Inflammatory macrophage treated with lipopolysaccharide for 4 hours (primary cell): Measurements from ENCODE around the gene ITGBL1.

Source experiments
- DNase-seq: peaks from one replicate; pipeline ENCODE4 v3.0.0-alpha.2; 2020

ITGBL1 gene

DNA sequence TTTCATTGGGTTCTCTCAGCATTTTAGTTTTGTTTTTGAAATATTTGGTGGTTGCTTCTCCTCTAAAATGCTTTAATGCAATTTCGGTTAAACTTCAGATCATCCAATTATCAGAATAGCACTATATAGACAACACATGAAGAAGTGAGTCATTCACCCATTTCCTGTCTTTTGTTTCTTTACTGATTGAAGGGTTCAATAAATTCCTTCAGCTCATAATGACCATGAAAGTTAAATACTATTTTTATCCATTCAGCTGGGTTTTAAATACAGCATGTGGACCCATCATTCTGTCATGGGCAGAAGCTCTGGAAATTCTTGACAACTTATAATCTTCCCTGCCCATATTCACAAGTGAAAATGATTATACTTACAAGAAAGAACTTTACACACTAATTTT is 187.2 kb downstream of the ITGBL1 start:
- DNase-seq: no peak

DNA sequence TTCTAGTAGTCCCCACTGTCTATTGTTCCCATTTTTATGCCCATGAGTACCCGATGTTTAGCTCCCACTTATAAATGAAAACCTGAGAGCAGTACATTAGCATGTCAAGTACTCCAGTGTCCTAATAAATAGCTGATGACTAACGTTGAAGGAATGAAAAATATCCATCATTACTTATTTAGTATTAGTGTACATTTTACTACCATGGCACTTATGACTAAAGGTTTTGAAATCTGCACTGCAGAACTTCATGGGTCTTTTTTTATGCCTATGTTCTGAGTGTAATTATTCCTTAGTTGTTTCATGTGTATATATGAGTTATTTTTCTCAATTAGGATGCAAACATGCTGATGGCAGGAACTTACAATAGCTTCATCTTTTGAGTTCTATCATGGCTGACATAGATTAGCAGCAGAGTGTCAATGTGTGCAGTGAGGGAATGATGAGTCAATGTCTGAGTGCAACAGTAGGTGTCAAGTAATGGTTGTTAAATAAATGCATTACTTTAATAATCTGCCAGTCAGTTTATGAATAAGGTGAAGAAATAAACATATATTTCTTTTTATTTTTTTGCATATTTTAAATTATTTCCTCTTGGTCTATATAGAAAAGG is 188.4 kb downstream of the ITGBL1 start:
- DNase-seq: no peak

DNA sequence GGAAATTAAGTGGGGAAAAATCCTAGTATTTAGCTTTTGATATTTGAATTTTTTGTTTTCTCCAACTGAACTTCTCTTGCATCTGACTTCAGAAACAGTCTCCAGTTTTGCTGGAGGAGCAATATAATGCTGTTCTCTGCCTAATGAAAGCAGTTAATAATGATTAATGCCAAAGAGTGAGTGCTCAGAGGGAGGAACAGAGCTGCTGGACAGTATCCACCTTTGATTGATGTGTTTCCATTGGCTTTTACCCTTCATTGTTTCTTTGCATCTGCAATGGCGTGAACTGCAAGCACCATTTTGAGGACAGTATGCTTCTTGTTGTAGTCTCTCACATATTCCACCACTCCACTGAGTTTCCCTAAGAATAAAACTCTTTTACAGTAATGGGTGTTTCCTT is 193.4 kb downstream of the ITGBL1 start:
- DNase-seq: no peak

DNA sequence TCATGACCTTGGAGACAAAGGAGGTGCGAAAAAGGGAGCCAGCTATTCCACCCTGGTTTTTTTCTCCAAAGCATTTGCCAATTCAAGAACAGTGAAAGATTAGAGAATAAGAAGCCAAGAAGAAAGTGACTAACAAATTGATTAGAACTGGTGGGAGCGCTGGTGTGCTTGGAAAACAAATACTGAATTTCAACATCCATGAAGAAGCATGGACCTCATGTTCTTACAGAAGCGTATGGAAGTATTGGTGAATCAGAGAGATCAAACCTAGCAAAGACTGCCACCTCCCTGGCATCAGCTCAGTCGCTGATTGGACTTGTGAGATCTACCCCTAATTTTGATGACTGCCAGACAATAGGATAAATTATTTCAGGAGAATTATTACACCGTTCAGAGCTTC is 195.3 kb downstream of the ITGBL1 start:
- DNase-seq: no peak

DNA sequence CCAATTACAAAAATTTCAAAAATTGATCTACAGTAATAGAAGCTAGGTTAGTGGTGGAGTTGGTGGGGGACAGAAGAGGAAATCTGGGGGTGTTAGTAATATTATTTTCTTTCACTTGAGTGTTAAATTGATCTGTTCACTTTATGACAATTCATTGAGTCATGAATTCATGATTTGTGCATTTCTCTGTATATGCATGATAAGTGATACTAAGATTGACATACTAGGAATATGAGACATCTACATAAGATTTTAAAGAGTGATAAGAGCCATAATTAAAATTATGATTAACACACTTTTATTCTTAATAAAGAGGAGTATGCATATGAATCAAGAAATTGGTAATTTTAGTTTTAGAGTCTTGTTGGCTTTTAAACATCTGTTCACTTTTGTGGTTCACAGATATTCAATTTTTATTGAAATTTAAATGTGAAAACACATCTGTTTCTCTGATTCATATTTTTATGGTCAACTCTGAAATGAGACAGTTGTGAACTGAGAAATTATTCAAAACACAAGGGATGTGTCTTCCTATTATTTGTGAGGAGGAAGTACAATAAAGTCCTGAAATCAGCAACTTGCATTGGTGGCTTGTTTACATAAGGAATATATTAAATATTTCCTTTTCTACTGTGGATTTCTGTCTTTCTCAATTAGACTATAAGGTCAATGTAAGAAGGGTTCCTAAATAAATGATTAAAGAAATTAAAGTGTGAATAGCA is 196.5 kb downstream of the ITGBL1 start:
- DNase-seq: no peak

DNA sequence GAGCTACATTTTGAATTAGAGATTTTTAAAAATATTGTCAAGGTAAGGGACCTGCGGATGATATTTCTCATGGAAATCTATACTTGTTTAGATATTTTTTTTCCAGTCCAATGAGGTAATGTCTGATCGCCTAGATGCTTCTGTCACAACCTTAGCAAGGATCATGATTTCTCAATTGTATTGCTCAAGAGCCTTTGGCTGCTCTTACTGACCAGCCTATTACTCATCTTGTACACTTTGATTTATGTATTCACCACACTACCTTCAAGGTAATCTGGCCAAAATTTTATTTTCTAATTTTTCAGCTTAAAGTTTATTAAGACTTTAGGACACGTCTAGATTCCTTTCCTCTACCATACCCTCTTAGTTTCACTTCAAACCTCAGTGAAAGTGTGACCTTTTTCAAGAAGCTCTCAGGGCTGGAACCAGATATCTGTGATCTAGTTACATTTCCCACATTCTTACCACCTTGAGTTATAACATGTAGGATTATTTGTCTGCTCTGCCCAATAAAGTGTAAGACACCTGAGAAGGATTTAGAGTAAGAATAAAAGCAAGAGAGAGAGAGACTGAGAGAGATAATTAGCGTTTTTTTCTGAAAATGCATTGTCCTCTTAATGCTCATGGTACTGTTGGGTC is 197.1 kb downstream of the ITGBL1 start:
- peak; percentile 18 for DNase-seq

DNA sequence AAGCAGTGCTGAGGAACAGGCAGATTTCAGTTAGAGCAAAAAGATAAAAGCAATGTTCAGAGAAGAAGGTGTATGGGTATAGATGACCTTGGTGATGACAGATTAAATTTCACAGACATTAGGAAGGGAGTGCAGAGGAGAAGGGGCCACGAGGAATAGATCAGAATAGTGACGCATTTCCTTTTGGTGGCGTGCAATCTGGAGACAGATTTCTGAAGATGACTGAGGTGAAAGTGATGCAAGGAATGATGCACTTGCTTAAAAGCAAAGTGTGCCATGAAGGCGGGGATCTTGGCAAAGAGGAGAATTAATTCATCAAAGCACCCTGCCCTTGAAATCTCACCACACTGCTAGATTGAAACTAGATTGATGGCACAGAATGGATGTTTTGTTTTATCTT is 202.4 kb downstream of the ITGBL1 start:
- DNase-seq: no peak

DNA sequence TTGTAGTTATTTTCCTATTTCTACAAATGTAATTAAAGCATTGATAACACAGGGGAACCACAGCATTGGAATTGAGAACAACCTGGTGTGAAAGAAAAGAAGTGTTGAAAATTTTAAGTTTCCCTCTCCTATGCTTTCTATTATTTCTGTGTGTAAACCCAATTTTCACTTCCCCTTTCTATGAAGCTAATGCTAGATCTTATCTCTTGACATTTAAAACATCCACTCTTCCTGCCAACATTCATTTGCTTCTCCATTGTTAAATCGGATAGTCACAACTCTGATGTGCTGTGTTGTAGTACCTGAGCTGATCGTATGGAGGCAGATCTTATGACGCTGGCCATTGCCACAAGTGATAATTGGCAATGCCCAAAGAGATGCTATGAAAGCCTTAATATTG is 203.0 kb downstream of the ITGBL1 start:
- DNase-seq: no peak

DNA sequence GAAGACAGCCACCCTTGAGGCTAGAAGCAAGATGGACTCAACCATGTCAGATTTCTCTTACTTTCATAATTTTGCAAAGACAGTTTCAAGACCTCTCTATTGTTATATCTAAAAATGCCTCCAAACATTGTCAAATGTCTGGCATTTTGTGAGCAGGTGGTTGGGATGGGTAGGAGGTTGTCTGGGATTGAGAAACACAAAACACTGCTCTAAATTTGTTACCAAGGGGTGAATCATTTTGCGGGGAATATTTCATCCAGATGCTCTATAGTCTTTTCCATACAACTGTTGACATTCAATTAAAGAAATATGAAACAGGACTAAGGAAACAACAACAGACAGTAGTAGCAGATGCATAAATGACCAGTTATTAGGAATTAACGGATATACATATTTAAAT is 208.2 kb downstream of the ITGBL1 start:
- no peak for DNase-seq

DNA sequence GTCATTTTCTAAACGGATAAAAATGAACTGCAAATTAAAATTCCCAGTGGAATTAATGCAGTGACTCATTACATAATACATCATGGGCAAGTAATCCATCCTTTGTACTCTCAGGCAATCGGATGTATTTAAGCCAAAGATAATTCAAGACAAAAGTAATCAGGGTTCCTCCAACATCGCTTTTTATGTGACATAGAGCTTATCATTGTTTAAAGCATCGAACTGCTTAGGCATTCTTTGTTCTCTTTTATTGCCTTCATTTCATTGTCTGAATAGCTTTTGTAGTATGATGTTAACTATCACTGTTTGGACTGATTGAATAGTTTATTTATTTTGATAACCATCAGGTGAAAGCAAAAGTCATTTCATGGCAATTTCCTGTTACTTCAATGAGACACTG is 209.4 kb downstream of the ITGBL1 start:
- no peak for DNase-seq

DNA sequence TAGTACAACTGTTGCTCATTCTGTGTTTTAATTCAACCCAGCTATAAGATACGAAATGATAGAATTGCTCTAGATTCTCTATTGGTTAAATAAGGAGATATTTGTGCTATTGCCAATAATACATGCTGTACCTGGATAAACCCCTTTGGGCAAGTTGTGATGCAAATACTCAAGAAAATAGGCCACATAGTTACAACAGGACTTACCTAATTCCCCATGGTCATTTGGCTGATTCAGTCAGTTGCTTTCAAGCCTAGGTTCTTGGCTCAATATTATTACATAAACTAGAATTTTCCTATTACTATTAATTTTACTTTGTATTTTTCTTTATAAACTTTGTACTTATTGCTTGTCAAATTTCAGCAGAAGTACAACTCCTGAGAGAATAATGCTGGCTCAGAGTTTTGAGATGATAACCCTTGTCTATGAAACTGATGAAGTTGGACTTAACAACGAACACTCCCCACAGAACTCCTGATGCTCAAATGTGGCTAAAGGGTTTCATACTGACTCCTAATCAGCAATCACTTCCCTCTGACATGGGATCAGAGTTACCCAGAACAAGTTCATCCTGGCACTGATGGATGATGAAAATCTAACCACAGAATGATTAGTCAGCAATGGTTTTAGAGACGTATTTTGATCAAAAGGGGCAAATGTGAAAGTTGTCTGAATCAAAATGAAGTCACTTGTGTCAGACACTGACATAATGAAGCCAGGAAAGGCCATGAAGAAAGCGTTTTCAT is 221.1 kb downstream of the ITGBL1 start:
- no peak for DNase-seq

DNA sequence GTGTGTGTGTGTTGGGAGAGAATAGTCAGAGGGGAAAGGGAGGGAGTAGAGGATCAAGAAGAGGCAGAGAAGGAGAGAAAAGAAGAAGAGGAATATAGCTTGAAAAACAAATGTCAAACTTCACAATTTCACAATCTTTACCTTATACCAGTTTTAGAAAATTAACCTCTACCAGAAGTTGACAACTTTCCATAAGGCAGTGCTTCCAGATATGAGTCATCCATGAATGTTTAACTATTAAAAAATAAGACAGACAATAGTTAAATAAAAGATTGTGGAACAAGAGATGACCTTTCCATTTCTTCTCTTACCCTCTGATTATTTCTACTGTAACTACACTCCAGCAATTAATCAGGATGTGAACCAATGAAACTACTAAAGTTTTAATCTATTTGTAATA is 229.4 kb downstream of the ITGBL1 start:
- no peak for DNase-seq

DNA sequence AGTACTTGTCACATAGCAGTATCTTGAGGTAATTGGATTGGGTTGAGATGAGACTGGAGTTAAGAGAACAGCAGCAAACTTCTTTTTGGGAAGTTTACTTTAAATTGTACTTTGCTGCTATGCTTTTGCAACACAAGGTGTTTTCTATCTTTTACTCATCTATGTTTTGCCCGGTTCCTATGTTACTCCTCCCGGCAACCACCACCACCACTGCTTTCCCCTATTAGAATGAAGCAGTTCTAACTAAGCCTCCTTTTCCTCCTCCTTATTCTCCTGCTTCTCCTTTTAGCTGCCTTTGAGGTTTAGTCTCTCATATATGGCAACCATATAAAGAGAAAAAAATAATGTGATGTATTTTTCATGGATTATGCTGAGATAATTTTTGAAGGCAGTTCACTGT is 233.5 kb downstream of the ITGBL1 start:
- no peak for DNase-seq

DNA sequence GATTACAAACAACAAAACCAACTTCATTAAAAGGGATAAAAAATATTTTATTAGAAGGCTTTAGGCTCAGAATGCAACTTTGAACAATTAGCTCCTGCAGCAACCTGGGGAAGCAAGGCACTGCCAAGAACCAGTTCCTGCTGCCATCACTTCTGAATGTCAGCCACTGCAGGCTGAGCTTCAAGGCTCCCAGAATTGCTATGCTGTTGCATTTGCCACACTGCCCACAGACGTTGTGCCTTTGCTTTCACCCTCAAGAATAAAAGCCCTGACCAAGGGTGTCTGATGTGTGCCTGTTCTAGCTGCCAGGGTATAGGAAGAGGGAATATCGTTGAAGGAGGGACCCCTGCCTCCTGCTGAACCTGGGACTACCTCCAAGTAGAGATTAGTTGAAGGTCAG is 238.4 kb downstream of the ITGBL1 start:
- DNase-seq: no peak

DNA sequence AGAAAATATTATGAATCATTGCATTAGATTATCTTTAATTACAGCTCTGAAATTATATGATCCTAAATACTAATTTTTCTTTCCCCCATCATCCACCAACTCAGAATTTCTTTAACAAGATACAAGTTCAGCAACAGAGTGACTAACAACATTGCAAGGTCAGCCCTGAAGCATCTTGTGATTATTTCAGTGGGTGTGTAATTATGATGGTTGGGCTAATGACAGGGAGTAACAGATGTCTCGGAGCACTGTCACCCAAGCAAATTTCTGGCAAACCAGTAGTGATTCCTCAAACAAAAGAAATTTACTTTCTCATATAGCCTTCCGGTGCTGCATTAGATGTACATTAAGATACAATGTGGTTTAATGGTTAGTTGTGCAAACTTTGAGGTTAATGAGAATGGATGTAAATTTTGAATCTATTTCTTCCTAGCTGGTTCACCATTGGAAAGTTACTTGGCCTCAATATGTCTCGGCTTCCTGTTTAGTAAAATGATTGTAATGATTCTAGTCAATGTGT is 238.9 kb downstream of the ITGBL1 start:
- DNase-seq: no peak

DNA sequence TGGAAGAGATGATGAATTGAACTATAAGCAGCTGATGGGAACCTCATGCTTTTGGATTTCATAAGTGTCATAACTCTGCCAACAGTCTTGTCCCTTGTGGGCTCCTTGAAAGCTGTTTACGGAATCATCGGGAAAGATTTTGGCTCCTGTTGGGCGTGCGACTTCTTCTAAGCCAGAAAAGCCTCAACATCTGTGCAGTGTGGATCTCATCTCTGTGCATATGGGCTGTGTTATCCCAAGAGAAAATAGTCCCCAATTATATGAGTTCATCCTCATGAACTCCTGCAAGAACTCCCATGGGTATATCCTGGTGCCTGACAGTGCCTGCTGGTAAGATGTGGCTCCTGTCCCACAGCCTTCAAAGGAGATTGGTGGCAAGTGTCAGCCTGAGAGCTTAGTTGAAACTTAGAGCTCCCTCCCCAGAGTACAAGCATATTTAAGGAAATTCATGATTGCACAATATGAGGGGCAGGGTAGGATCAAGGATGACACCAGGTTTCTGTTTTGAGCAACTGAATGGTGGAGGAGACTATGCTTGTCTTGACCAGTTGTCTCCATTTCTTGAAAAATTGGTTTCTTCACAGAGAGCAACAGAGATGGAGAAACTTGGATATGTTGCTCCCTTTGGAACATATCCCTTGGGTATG is 243.5 kb downstream of the ITGBL1 start:
- no peak for DNase-seq

DNA sequence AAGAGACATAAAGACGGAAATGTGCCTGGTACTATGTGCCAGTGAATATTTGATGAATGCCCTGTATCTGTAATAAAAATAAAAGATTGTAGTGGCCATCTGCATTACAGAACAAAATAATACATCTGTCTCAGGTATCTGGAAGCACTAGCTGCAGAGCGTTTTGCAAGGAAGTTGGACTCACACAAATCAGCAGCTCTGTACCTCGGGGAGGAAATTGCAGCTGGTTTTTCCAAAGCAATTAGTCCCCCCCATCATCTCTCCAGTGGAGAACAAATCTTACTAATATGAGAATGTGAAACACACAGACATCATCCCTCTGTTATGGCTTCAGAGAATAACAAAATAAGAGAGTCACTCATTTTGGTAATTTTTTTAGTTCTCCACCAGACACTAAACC is 245.3 kb downstream of the ITGBL1 start:
- DNase-seq: no peak

DNA sequence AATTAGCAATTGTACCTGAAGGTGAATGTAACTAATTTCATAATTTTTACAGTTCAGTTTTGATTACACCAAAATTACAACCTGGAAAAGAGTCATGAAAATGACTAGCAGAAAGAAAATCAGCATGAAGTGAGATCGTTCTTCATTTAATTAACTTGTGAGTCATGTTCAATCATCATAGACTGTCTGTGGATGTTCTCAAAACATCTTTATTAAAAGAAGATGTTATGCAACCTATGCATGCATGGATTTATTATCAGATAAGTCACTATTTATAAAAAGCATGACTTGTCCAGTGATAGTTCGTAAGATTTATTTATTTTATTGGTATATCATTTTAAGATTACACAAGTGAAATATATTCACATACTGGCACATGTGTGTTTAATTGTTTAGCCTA is 245.9 kb downstream of the ITGBL1 start:
- DNase-seq: no peak

DNA sequence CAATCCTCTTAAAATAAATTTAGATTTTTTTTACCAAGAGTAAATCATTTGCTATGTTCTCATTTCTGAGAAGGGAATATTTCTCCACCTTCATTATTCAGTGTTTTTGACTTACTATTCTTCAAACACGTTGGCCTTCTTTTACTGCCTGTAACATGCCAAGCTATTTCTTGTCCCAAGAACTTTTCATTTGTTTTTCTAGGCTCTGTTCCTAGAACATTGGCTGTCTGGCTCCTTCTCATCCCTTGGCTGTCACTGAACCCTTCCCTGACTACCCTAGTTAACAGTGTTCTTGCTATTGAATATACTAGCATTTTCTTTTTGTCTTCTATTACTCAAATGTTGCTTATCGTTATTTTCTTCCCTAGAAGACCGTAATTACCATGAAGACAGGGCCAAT is 248.1 kb downstream of the ITGBL1 start:
- no peak for DNase-seq

DNA sequence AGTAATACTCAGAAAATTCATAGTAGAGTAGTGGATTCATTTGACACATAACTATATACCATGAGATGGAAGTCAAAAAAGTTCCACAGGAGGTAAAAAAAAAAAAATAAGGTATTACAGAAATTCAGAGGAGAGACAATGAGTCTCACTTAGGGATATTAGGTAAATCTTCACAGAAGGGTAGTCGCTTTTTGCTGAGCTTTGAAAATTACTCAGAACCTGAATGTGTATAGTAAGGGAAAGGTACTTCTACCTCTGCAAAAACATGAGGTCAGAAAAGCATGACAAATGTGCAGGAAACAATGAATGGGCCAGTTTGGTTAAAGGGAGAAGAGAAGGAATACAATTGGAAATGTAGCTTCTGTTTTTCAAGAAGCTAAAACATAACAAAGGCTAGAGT is 250.6 kb downstream of the ITGBL1 start:
- no peak for DNase-seq

DNA sequence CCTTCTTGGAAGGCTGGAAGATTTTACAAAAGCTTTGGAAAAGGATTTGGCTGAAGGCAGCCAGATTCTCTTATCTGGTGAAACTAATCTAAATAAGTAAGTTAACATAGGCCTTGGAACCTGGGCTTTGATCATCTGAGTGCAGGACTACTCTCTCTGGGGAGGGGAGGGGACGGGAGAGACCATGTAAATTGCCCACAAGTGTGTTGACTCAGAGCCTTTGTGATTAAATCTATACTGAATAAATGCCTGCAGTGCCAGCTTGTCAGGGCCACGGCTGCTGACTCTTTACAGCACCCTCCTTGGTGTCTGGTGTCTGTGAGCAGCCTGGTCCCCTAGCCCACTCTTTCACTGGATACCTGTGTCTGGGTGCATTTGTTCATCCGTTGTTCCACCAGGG is 251.4 kb downstream of the ITGBL1 start:
- DNase-seq: no peak

DNA sequence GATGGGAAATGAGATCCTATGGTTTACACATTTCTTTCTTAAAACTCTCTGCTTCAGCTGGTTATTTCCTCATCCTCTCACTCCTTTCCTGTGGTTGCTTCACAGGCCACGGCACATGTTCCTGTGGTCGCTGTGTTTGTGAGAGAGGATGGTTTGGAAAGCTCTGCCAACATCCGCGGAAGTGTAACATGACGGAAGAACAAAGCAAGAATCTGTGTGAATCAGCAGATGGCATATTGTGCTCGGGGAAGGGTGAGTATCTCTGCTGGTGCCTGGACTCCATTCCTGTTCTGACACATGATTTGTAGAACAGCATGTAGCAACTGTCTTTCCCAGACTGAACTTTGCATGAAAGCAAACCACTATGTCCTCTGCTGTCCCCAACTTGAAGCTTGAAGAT is 254.2 kb downstream of the ITGBL1 start:
- DNase-seq: peak; percentile 45

DNA sequence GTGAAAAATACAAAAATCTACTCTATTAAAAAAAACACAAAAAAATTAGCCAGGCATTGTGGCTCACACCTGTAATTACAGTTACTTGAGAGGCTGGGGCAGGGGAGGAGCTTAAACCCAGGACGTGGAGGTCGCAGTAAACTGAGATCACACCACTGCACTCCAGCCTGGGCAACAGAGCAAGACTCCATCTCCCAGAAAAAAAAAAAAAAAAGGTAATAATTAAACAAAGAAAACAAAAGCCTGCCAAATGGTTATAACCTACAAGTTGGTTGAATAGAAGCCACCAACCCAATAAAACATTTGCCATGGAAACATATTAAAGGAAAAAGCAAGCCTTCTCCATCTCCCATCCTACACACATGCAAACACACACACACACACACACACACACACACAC is 255.2 kb downstream of the ITGBL1 start:
- no peak for DNase-seq
